HG02798 (cell line): ENCODE data around the gene SCAMP3.
A peak's percentile ranks its signal among the peaks of the same experiment; 100 is the strongest.

Experiments
- ATAC-seq: cut with Tn5 transposase; IDR thresholded peaks from one replicate; pipeline ENCODE4 v1.9.1; 2021; ENCODE audit warnings: mild to moderate bottlenecking; ENCODE audit not compliant: unreplicated experiment, poor library complexity

The SCAMP3 gene

GRCh38 chr1:155286544-155286943 is 24.4 kb upstream of the SCAMP3 start:
- no peak for ATAC-seq

GRCh38 chr1:155285631-155286044 is 23.5 kb upstream of the SCAMP3 start:
- ATAC-seq, result no peak

- ATAC-seq, result no peak
Observed at GRCh38 chr1:155285063-155285462, 22.9 kb upstream of the SCAMP3 start.

- no peak for ATAC-seq
Observed at GRCh38 chr1:155284476-155284875, 22.3 kb upstream of the SCAMP3 start.

GRCh38 chr1:155282488-155283091 is 20.4 kb upstream of the SCAMP3 start:
- no peak for ATAC-seq

- ATAC-seq, result no peak
Observed at GRCh38 chr1:155279268-155279667, 17.1 kb upstream of the SCAMP3 start.

GRCh38 chr1:155278689-155279160 is 16.6 kb upstream of the SCAMP3 start:
- no peak for ATAC-seq

- ATAC-seq, result no peak
Observed at GRCh38 chr1:155277902-155278688, 15.9 kb upstream of the SCAMP3 start.

- peak; percentile 71 for ATAC-seq
Observed at GRCh38 chr1:155277070-155277901, 15.1 kb upstream of the SCAMP3 start, which contains the start of gene HCN3. Gene HCN3, plus strand, starts transcription at chr1:155277463. Its CDS starts 128 bp downstream, at chr1:155277591.

GRCh38 chr1:155273343-155274245 is 11.4 kb upstream of the SCAMP3 start, which contains the start of gene CLK2:
Gene CLK2, minus strand, starts transcription at chr1:155273504. Its CDS starts 2,527 bp downstream, at chr1:155270977.
- ATAC-seq, result peak; percentile 88

- peak; percentile 29 for ATAC-seq
Observed at GRCh38 chr1:155272466-155273342, 10.5 kb upstream of the SCAMP3 start.

- ATAC-seq, result no peak
Observed at GRCh38 chr1:155269381-155269780, 7.2 kb upstream of the SCAMP3 start.

- ATAC-seq, result no peak
Observed at GRCh38 chr1:155268630-155269029, 6.5 kb upstream of the SCAMP3 start.

GRCh38 chr1:155267373-155267772 is 5.2 kb upstream of the SCAMP3 start:
- ATAC-seq, result no peak

GRCh38 chr1:155266553-155266952 is 4.4 kb upstream of the SCAMP3 start:
- ATAC-seq, result no peak

GRCh38 chr1:155263067-155263466 is 907 bp upstream of the SCAMP3 start:
- ATAC-seq, result no peak

- ATAC-seq, result peak; percentile 1
Observed at GRCh38 chr1:155261493-155261851, 688 bp downstream of the SCAMP3 start.

- no peak for ATAC-seq
Observed at GRCh38 chr1:155260276-155260675, 1.9 kb downstream of the SCAMP3 start.
